ENCODE results near the gene DLG2. TPM values are rescaled to one million over a fixed set of nuclear protein-coding genes. Genes with fewer than 3 reads are reported as not detected.
A peak's percentile ranks its signal among the peaks of the same experiment; 100 is the strongest.

DLG2 gene
- total RNA-seq, 1 donor from 2014 or later: 6.1 TPM

DNA sequence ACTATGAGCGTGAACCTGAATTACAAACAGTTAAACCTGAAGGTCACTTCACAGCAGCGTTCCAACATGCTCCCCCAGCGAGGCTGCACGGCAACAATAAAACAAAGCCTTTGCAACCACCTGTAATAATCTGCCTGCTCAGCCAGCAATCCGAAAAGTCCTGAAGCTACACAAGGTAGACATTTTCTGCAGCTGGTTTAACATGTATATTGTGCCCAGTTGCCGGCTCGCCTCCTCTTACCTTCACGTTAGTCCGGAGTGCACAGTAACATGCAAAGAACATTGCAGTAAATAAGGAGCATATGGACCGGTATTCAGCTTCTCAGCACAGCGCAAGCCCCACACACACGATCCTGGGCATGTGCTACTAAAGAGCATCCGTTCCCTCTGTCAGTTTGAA lies 704.3 kb downstream of the DLG2 start:
- ATAC-seq (ENCODE audit: poor library complexity) (peak; percentile 72), DNase-seq (no peak)
- intact Hi-C loops (cut with DNase I): no loop called here

DNA sequence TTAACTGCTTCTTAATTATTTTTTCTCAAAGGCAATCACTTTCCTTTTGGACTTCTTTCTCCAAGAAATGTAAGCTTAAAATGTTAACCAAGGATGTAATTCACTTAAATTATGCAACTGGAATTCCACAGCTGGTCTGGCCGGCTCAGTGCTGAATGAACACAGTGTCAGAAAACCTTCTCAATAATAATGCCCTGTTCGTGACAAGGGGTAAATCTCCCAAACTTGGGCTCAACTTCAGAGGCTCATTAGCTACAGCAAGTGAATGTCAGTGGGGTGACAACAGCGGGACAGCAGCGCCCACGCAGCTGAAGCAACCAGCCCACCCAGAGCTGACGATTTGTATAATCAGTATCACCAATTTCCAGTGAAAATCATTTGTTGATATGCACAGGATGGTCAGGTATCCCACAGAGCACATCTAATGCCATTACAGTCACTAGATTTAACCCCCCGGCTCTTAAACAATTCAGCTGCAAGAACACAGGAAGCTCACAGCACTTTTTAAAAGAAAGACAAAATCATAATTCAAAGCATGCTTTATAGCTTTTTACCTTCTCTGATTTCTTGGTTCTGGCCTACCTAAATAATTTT lies 704.8 kb downstream of the DLG2 start:
- ATAC-seq (ENCODE audit: poor library complexity) (peak; percentile 33), DNase-seq (no peak)
- intact Hi-C loops (cut with DNase I): no loop called here

DNA sequence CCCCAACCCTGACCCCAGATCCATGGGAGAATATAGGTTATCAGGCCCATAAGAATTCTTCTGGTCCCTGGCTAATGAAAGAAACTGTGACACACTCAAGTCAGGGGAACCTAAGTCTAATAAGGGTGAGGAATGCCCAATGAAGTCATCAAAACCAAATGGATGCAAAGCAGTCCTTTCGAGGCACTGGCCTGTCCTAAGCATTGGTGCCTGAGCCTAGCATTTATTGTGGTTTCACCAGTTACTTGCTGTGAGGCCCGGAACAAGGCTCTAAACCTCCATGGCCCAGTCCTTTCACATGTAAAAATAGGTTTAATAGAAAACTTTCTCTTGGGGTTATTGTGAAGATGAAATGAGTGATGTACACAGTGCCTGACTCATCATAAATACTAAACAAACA lies 712.6 kb downstream of the DLG2 start:
- no peak for ATAC-seq (ENCODE audit: poor library complexity)
- DNase-seq: no peak
- intact Hi-C loops (cut with DNase I): no loop called here

GRCh38 chr11:84909740-84910139 lies 717.4 kb downstream of the DLG2 start:
- ATAC-seq (ENCODE audit: poor library complexity): no peak
- no peak for DNase-seq
- intact Hi-C loops (cut with DNase I): no loop called here

GRCh38 chr11:84906995-84907394 lies 720.1 kb downstream of the DLG2 start:
- ATAC-seq (ENCODE audit: poor library complexity): no peak
- no peak for DNase-seq
- intact Hi-C loops (cut with DNase I): no loop called here

DNA sequence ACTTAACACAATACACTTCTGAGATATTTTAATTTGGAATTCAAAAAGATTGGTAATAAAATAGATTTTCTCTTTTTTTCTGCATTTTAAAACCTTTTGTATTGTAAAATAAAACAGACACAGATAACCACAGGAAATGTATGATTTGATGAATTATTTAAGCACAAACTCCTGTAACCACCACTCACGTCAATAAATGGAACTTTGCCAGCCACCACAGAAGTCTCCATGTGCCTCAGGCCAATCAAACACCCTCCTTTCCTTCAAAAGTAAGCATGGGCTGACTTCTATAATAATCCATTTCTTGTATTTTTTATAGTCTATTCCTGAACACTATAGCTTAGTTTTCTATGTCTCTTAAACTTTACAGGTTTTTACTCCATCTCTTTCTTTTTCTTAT lies 721.7 kb downstream of the DLG2 start:
- ATAC-seq (ENCODE audit: poor library complexity) (no peak), DNase-seq (no peak)
- intact Hi-C loops (cut with DNase I): no loop called here

- ATAC-seq (ENCODE audit: poor library complexity) (peak; percentile 96), DNase-seq (no peak)
- intact Hi-C loops (cut with DNase I): no loop called here
These were observed 724.7 kb downstream of the DLG2 start for GRCh38 chr11:84902445-84902844.

GRCh38 chr11:84901991-84902390 lies 725.2 kb downstream of the DLG2 start:
- DNase-seq (no peak), ATAC-seq (ENCODE audit: poor library complexity) (peak; percentile 82)
- intact Hi-C loops (cut with DNase I): no loop called here

- no peak for ATAC-seq (ENCODE audit: poor library complexity)
- DNase-seq: no peak
- intact Hi-C loops (cut with DNase I): no loop called here
These were observed 727.4 kb downstream of the DLG2 start for GRCh38 chr11:84899740-84900139.

DNA sequence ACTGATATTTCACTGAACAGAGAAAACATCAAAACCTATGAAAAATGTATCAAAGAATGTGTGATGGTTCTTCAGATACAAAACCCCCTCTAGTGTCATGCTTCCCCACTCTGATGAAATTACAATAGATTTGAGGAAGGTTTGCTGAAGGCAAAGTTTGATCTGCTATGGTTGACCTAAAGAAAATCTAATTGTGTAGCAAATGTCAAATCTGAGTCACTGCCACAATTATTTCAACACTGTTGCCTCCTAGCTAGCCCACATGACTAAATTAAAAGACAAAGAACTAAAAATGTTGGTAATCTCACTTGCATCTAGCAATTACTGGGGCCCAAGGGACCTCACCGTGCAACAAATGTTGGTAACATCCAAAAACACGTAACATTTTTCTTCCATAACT lies 728.0 kb downstream of the DLG2 start:
- intact Hi-C loops (cut with DNase I): no loop called here
- DNase-seq (no peak), ATAC-seq (ENCODE audit: poor library complexity) (no peak)

- no peak for DNase-seq
- intact Hi-C loops (cut with DNase I): no loop called here
- ATAC-seq (ENCODE audit: poor library complexity): no peak
These were observed 732.5 kb downstream of the DLG2 start for GRCh38 chr11:84894666-84895065.

DNA sequence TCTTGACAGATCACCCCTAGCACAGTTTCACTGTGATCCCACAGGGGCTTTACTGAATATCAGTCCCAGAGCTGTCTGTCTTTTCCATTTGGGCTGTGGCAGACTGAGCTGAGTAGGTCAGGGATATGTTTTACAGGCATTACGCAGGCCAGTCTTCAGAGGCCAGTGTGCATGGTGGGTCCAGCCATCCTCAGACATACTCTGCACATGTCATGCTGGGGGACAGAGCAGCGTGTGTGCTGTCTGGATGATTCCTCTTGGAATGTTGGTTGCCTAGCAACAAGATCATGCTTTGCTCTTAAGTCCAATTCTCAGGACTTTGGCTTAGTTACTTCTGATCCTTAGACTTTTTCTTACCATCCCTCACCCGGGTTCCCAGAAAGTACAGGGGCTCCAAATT lies 736.5 kb downstream of the DLG2 start:
- ATAC-seq (ENCODE audit: poor library complexity): no peak
- intact Hi-C loops (cut with DNase I): no loop called here
- no peak for DNase-seq

- ATAC-seq (ENCODE audit: poor library complexity) (no peak), DNase-seq (no peak)
- intact Hi-C loops (cut with DNase I): no loop called here
These were observed 737.6 kb downstream of the DLG2 start for GRCh38 chr11:84889556-84889955.

DNA sequence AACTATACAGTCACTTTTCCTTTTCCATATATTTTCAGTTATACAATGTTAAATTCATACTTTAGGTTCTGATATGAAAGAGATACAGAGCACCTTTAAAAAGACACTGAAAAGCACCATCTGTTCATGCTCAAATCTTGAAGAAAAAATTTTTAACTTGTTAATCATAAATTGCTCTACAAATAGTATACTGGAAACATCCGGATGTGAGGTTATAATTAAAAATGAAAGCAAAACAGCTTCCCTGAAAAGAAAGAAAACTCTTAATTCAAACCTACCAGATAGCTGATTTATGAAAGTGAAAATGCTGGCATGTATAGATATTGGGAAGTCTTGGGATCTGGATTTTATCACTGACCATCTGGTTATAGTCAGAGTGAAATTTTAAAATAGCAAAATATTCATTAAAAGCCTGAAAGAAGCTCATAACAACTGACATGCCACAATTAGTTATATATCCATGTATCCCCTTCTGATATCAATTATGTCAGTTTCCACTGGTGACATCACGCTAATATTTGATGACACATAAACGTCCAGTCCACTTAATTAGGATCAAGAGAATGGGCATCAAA lies 740.0 kb downstream of the DLG2 start:
- ATAC-seq (ENCODE audit: poor library complexity) (no peak), DNase-seq (no peak)
- intact Hi-C loops (cut with DNase I): no loop called here

- intact Hi-C loops (cut with DNase I): no loop called here
- ATAC-seq (ENCODE audit: poor library complexity) (peak; percentile 74), DNase-seq (no peak)
These were observed 740.8 kb downstream of the DLG2 start for GRCh38 chr11:84886344-84886743.

DNA sequence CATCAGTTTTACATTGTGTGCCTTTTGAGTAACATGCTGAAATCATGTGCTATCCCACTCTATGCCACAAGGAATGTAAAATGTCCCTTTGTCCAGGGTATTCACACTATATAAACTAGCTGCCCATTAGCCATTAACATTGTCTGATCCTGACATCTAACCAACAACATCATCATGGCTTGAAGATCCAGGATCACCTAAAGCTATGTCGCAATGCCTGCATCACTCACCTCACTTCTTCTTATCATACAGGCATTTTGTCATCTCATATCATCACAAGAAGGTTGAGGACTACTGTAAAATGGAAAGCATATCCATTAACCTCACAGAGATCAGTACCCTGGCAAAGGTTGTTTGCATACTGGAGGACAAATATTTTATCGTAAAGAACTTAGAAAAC lies 742.3 kb downstream of the DLG2 start:
- ATAC-seq (ENCODE audit: poor library complexity) (no peak), DNase-seq (no peak)
- intact Hi-C loops (cut with DNase I): no loop called here

DNA sequence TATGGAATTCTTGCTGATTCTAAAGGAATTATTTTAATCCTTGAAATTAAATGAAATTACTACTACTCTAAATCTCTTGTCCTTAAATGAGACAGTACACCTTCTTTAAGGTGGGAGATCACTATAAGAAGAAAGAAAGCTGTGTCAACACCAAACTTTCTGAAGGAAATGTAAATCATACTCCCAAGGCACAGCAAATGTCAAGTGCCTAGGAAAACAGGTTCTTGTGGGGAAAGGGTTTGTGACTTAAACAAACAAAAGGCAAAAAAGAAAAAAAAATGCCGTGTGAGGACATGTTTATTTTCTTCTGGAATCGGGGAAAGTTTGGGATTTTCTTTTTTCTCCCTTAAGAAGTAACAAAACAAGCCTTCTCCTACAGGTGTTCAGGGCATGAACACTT lies 745.1 kb downstream of the DLG2 start:
- intact Hi-C loops (cut with DNase I): no loop called here
- DNase-seq: no peak
- no peak for ATAC-seq (ENCODE audit: poor library complexity)

DNA sequence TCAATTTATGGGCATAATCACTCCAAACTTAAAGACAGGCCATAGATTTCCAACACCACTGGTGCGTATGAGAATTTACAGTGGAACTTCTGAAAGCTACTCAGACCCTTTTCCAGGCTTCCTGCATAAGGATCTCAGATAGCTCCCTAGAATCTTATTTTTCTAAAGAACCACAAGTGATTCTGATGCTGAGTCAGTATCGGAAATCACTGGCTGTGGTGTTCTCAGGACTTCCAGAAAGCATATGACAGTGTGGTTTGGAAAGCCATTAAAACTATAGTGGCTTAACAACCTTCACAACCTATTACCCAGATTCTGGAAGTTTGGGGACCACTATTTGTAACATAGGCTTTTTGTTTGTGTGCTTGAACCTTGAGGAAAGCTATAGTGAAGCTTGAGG lies 756.0 kb downstream of the DLG2 start:
- ATAC-seq (ENCODE audit: poor library complexity): no peak
- no peak for DNase-seq
- intact Hi-C loops (cut with DNase I): no loop called here

GRCh38 chr11:84870486-84870885 lies 756.7 kb downstream of the DLG2 start:
- ATAC-seq (ENCODE audit: poor library complexity) (no peak), DNase-seq (no peak)
- intact Hi-C loops (cut with DNase I): no loop called here

- DNase-seq: no peak
- intact Hi-C loops (cut with DNase I): no loop called here
- ATAC-seq (ENCODE audit: poor library complexity): no peak
These were observed 760.2 kb downstream of the DLG2 start for GRCh38 chr11:84866922-84867321.

Measured in Right ventricle myocardium superior (tissue), 1 donor.